ENCODE results near the gene VPS51.

VPS51 gene

DNA sequence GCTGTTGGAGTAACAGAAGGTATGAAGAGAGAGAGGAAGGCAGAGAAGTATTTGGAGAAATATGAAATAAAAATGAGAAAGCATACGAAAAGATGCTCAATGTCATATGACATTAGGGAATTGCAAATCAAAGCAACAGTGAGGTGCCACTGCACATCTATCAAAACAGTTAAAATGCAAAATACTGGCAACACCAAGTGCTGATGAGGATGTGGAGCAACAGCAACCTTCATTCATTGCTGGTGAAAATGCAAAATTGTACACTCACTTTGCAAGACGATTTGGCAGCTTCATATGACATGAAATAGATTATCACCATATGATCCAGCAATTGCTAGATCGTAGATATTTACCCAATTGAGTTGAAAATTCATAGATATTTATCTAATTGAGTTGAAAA is 64.6 kb downstream of the VPS51 start:
- H3K4me3 ChIP-seq (ENCODE audit: low read depth, low read length), result no peak overlapping the region

Measured in iPS-11a (cell line).